GM12892 (cell line): ENCODE data around the gene ARID5B.

Source experiments
- DNase-seq: peaks from one replicate; pipeline ENCODE4 v3.0.0; 2011; ENCODE audit not compliant: insufficient read length
- FAIRE-seq: peaks from 2 replicates; lab custom pipeline; 2011; peaks lifted over from hg19 to GRCh38; lab: Jason Lieb, UNC
- POLR2A ChIP-seq: IDR thresholded peaks from 2 replicates; pipeline ENCODE4 v1.6.1; 2011; ENCODE audit warnings: low read depth, low read length, control low read depth
- POLR2AphosphoS5 ChIP-seq: IDR thresholded peaks from 2 replicates; pipeline ENCODE4 v1.6.1; 2011; ENCODE audit warnings: low read depth, low read length, control low read depth
- TAF1 ChIP-seq: IDR thresholded peaks from 2 replicates; pipeline ENCODE4 v1.6.1; 2011; ENCODE audit warnings: low read depth, mild to moderate bottlenecking, control low read depth, low read length, borderline replicate concordance

ARID5B gene

DNA sequence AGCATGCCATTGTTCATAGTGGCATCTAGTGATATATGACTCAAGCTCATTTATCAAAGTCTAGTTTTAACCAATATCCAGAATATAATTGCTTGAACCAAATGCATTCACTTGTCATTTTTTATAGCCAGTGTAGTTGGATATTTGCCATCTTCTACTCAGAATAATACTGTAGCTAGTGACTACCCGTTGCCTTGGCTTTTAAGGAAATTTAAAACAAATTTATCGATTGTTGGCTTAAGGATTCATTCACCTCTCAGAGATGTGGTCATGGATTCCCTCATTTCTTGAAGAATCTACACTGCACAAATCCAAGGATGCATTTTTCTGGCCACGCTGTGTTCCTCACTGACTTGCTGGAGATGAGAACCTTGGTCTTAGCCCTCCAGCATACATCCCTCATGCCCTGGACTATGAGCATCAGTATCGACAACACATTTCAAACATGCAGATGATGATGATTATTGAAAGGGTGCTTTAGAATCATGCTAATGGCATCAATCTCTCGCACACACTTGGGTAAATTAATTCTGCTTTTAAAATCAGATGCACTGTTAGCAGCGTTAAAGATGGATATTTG, 8.8 kb downstream of the ARID5B start:
- TF ChIP-seq POLR2AphosphoS5 (no peak), POLR2A (no peak), TAF1 (no peak)
- no peak for FAIRE-seq
- no peak for DNase-seq

DNA sequence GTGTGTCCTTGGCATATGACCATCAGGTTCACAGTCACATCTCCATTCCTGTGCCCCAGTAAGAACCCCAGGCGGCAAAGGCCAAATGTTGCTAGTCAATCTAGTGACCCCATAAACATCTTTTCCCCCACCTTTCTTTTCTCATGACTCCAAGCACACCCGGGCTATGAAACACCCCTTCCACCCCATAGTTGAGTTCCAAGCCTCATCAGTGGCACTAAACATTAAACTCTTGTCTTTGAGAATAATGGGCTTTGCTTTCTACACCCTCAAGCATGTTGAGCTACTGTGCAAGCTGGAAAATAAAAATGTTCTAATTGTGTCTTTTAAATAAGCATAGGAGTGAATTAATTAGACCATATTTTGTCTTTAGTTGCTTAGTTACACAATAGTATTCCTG, 9.4 kb downstream of the ARID5B start:
- no peak for DNase-seq
- FAIRE-seq = no peak
- TF ChIP-seq TAF1 = no peak
- no peak for TF ChIP-seq POLR2A
- TF ChIP-seq POLR2AphosphoS5 = no peak

DNA sequence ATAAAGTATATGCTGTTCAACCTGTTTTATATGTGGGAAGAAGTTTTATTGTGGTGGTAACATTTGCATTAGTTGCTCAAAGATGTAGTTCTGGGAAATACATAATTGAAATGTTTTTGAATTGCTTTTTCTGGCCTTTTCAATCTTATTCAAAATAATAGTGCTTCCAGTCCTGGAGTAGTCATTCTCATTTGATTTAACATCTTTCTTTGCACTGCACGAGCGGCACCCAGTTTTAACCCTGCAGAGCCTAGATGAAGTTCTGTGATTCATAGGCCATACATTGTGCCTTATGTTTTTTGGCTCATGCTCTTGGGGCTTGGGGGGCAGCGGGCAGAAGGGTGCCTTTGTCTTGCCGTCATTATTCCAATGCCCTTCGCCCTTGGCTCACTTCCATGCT, 9.9 kb downstream of the ARID5B start:
- TF ChIP-seq TAF1 (no peak), POLR2AphosphoS5 (no peak), POLR2A (no peak)
- FAIRE-seq (no peak), DNase-seq (no peak)

GRCh38 chr10:61912981-61913380, 11.5 kb downstream of the ARID5B start:
- DNase-seq (no peak), FAIRE-seq (no peak)
- no peak for TF ChIP-seq POLR2A
- TF ChIP-seq POLR2AphosphoS5 = no peak
- TF ChIP-seq TAF1 = no peak

GRCh38 chr10:61918140-61918539, 16.6 kb downstream of the ARID5B start:
- TF ChIP-seq TAF1 = no peak
- TF ChIP-seq POLR2AphosphoS5 = no peak
- TF ChIP-seq POLR2A = no peak
- FAIRE-seq (no peak), DNase-seq (no peak)

DNA sequence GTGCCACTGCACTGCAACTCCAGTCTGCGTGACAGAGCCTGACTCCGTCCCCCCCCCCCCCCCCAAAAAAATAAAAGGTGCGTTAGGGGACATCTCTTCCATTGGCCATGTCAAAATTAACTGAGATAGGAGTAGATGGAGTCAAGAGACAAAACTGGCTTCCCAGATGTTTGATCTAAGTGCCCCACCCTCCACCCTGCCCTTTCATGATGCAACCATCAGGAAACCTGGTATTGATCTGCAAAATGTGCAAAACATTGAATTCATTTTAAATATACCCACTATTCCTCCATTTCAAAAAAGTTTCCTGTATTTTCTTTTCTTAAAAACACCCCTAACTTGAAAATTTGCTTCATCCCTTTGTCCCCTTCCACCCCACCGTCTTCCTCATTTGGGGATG, 17.5 kb downstream of the ARID5B start:
- DNase-seq (no peak), FAIRE-seq (no peak)
- no peak for TF ChIP-seq POLR2AphosphoS5
- TF ChIP-seq POLR2A = no peak
- TF ChIP-seq TAF1 = no peak

GRCh38 chr10:61919646-61920215, 18.2 kb downstream of the ARID5B start:
- FAIRE-seq (no peak), DNase-seq (no peak)
- TF ChIP-seq POLR2A = no peak

- DNase-seq (no peak), FAIRE-seq (no peak)
- no peak for TF ChIP-seq TAF1
- no peak for TF ChIP-seq POLR2A
- TF ChIP-seq POLR2AphosphoS5 = no peak
Observed at GRCh38 chr10:61921143-61921542, 19.6 kb downstream of the ARID5B start.

DNA sequence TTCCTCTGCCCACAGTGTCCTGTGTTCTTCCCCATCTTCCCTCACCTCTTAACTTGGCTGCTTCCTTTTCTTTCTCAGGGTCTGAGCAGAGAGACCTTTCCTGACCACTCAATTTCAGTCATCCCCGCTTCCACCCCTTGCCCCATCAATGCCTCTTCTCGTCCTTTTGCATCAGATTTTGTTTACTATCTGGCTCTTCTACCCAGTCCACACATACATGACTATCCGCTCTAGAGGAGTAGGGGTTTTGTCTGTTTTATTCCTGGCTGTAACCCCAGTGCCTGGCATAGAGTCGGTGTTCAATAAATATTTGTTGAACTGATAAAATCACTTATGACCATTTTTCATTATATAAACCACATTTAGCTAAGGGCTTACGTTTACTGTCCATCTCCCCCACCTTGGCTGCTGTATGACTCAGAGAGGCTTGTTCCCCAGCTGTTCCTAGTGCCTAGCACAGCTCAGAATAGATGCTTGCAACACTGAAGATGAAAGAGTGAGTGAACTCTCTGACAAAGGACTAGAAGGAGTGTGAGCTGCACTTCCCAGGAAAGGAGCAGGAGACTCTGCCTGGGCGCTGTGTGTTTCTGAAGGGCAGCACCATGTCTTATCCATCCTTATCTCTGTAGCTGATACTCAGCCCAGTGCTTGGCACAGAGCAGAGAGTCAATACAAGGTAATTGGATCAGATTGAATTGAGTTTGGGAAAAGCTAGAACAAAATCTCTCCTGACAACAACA, 21.9 kb downstream of the ARID5B start:
- TF ChIP-seq TAF1 = no peak
- TF ChIP-seq POLR2A = no peak
- no peak for TF ChIP-seq POLR2AphosphoS5
- DNase-seq = no peak
- FAIRE-seq = no peak

DNA sequence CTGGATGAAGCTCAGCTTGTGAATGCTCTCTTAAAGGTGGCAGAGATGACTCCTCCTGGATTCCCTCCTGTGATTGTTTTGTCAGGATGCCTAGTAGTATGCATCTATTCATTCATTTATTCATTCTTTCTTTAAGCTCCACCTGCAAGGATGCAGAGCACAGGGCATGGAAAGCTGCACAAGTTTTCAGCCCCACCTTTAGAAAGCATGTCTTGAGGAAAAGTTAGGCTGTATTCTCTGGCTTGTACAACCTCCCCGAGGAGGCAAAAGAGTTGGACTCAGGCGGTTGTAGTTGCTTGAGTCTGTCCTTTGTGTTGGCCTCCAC, 22.4 kb downstream of the ARID5B start:
- FAIRE-seq = no peak
- no peak for DNase-seq
- TF ChIP-seq POLR2AphosphoS5 (no peak), POLR2A (no peak)

GRCh38 chr10:61929555-61929954, 28.1 kb downstream of the ARID5B start:
- TF ChIP-seq POLR2A (no peak), POLR2AphosphoS5 (no peak), TAF1 (no peak)
- DNase-seq (no peak), FAIRE-seq (no peak)

DNA sequence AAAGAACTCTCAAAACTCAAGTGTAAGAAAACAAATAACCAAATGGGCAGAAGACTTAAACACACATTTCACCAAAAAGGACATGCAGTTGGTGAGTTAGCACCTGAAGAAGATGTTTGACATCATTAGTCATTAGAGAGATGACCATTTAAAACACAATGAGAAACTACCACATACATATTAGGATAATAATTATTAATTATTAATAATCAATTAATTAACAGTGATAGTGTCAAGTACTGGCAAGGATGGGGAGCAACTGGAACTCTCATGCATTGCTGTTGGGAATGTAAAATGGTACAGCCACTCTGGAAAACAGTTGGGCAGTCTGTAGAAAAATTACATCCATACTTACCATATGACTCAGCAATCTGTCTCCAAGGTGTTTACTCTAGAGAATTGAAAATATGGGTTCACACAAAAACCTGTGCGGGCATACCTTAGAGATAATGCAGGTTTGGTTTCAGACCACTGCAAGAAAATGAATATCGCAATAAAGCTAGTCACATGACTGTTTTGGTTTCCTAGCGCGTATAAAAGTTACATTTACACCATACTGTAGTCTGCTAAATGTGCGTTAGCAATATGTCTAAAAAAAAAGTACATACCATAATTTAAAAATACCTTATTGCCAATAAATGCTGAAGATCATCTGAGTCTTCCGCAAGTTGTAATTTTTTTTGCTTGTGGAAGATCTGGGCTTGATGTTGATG, 30.3 kb downstream of the ARID5B start:
- DNase-seq (no peak), FAIRE-seq (no peak)
- no peak for TF ChIP-seq POLR2A
- no peak for TF ChIP-seq POLR2AphosphoS5
- TF ChIP-seq TAF1 = no peak
